Measurements from ENCODE around the gene ZFAND3.
"Not testable (repeated sequence)": the region's sequence is repeated elsewhere in the genome, so short reads cannot be mapped to it uniquely, and the experiment has no call there.

ZFAND3 gene

GRCh38 chr6:37974943-37975342 is 155.4 kb downstream of the ZFAND3 start:
- DNase-seq: no peak

DNA sequence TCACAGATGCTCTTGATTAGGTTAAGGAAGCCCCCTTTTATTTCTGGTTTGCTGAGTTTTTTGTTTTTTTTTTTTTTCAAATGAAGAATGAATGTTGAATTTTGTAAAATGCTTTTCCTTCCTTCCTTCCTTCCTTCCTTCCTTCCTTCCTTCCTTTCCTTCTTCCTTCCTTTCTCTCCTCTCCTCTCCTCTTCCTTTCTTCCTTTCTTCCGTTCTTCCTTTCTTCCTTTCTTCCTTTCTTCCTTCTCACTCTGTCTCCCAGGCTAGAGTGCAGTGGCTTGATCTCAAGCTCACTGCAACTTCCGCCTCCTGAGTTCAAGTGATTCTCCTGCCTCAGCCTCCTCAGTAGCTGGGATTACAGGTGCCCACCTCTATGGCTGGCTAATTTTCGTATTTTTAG is 158.2 kb downstream of the ZFAND3 start:
- no peak for DNase-seq

- DNase-seq: no peak
These were observed 160.1 kb downstream of the ZFAND3 start for GRCh38 chr6:37979392-37980221.

DNA sequence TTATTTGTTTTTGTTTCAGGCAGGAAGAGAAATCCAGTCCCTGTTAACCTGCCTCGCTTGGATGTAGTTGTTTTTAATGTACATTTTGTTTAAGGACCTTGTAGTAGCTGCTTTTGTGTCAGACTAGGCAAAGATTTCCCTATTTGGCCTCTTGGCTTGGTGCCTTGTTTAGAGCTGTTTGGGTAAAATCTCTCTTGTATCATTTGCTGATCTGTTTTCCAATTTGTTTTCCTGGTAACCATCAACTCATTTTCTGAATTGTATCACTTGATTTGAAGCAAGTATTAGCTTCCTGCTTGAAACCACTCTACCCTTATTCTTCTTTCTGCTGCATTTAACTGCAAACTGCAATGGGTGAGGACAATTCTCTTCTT is 160.7 kb downstream of the ZFAND3 start:
- DNase-seq: no peak

GRCh38 chr6:37981626-37982025 is 162.1 kb downstream of the ZFAND3 start:
- DNase-seq: no peak

DNA sequence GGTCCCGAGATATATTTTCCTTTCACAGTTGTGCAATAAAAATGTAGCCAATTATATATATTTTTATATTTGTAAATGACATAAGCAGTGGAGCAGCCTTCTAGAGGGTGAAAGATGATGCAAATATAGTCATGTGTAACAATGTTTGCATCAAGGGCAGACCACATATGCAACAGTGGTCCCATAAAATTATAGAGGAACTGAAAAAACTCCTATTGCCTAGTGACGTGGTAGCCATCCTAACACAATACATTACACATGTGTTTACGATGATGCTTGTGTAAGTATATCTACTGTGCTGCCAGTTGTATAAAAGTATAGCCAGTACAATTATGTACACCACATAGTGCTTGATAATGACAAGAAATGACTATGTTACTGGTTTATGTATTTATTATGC is 162.8 kb downstream of the ZFAND3 start:
- no peak for DNase-seq

DNA sequence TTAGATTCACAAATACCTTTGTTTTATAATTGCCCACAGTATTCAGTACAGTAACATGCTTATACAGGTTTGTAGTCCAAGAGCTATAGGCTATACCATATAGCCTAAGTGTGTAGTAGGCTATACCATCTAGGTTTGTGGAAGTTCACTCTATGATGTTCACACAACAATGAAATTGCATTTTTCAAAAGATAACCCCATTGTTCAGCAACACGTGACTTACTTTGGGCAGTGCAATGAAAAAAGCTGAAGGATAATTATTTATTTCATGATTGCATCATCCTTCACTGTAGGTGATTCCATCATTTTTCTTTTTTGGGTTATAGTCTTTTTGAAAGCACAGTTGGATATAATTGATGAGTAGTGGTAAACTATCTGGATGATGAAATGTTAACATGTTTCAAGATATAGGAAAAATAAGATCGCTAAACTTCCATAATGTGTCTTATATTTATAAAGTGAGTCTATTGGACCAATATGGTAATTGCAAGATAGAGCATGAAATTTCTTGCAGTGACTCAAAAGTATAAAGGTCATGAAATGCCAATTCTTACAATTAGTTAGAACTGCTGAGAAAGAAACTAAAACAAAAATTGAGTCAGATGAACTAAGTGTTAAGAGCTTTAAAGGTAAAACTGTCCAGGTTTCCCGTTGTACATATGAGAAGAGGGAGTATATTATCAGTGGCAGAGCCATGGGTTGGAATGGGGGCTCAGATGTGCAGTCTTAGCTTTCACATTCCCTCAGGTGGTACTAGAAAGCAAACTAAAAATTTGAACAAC is 164.4 kb downstream of the ZFAND3 start:
- no peak for DNase-seq

DNA sequence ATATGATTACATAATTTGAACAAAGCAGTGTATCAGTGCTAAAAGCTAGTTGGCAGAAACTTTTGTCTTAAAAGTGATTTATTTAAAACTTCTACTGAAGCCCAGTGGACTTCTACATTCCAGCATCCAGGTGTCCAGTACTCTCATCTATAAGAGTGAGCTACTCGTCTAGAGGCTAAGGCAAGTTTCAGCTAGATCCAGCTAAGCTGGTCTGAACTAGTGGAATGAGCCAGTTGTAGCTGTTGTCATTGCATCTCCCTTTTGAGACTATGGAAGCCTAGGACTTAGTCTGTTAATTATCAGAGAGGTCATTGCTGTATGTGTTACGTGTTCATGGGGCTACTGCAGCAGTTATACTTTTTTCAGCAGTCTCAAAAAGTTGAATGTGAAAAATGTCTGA is 165.1 kb downstream of the ZFAND3 start:
- no peak for DNase-seq

GRCh38 chr6:37985355-37985754 is 165.8 kb downstream of the ZFAND3 start:
- no peak for DNase-seq

DNA sequence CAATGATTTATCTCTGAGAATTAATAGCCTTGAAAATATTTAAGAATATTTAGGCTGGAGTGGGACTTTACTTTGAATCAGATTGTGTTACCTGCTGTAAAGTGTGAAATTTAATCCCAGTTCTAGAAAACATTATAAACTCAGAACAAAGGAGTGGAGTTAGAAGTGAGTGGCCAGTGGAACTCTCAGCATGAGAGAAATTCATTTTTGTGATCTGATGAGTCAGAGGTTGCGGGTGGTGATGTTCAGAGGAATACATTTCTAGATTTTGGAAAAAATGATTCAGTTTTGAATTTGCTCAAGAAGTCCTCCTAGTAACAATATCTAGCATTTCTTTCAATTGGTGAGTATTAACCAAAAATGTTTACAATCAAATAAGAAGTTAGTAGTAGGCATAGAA is 167.5 kb downstream of the ZFAND3 start:
- no peak for DNase-seq

- DNase-seq: no peak
These were observed 168.0 kb downstream of the ZFAND3 start for GRCh38 chr6:37987559-37987958.

GRCh38 chr6:37988127-37988526 is 168.6 kb downstream of the ZFAND3 start:
- DNase-seq: no peak

GRCh38 chr6:37988696-37989095 is 169.2 kb downstream of the ZFAND3 start:
- no peak for DNase-seq

DNA sequence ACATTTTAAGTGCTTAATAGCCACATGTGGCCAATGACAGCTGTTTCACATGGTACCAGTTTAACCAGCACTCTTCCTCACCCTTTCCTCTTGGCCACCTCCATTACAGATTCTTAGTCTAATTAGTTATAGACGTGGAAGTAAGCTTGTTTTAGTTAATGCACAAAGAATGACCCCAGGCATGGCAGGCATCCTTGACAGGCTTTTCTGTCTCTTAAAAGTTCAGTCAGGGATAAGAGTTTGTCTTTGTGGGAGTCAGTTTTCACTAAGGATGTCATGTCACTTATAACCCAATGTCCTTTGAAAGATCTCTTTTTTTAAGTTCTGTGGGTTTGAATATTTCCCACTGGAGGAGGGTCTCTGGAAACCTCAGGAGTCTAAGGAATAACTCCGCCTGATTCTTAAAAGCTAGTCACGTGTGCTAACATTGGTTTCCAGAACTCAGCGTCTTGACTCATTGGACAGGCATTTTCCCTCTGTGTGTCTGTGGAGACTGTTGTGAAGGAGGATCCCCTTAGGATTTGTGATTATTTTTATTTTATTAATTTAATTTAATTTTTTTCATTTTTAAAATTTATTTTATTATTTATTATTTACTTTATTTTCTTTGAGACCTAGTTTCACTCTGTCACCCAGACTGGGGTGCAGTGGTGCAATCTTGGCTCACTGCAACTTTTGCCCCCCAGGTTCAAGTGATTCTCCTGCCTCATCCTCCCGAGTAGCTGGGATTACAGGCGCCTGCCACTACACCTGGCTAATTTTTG is 171.4 kb downstream of the ZFAND3 start:
- no peak for DNase-seq

DNA sequence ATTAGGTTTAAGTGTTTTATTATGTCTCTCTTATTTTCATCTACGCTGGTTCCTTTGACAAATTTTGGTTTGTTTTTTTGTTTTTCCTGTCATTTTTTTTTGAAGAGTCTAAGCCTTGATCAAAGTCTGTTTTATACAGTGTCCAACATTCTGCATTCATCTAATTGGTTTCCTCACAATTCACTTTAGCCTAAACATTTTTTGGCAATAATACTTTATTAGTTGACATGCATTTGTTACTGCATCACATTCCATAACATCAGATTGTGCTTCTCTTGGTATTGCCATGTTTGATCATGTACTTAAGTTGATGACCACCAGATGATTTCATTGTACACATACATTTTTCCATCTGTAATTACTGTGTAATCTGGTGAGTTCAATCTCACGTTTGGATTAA is 173.2 kb downstream of the ZFAND3 start:
- no peak for DNase-seq

DNA sequence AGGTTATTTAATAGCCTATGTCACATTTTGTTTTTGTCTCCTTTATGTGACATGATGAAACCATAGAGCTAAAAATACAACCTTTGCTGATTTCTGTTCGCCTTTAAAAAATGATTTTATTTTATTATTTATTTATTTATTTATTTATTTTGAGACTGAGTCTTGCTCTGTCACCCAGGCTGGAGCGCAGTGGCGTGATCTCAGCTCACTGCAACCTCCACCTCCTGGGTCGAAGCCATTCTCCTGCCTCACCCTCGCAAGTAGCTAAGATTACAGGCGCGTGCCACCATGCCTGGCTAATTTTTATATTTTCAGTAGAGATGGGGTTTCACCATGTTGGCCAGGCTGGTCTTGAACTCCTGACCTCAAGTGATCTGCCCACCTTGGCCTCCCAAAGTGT is 173.7 kb downstream of the ZFAND3 start:
- not testable (repeated sequence) for DNase-seq

DNA sequence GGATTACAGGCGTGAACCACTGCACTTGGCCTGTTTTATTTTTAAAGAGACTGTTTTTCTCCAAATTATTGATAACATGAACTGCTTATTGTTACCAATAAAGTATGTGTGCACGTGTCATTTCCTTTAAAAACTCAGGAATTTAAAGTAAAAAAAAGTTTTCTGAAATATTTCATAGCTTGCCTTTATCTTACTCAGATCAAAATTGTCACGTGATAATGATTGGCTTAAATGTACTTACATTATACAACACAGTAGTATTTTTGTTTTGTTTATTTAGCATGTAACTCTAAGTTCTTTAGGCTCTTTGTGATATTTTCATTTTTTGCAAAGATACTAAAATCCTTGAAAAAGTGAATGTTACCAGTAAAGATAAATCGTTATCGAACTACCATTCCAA is 174.1 kb downstream of the ZFAND3 start:
- no peak for DNase-seq

DNA sequence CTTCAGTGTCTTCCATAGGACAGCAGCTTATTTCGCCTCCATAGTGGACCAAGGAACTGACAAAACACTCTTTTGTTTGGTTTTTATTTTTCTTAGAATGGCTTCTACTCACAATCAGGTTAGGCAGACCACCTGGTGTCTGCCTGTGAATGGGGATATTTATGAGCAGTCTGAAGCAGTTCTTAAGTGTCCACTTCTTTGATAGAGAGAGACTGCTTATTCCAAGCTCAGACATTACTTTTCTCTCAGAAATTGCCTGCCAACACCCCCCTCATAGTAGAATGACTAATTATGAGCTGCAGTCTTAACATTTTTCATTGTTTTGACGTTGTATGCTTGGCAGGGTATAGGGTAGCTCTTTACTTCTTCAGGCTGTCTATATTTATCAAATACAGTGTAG is 174.7 kb downstream of the ZFAND3 start:
- peak; percentile 43 for DNase-seq

- DNase-seq: no peak
These were observed 178.8 kb downstream of the ZFAND3 start for GRCh38 chr6:37998366-37998765.

DNA sequence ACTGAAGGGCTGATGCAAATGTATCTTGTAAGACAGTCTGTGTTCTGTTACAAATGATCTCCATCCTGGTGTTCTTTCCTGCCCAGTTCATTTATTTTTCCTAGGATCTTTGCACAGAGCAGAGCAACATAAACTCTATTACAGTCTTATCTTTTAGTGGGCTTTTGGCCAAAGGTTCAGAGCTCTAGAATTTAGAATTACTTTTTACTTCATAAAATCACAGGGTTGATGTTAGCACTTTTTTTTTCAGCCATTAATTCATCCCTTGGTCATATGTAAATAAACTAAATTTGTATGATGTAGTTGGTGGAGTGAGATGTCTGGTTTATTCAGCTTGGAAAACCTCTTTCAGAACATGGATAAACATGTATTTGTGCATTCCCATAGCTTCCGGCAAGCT is 181.9 kb downstream of the ZFAND3 start:
- DNase-seq: no peak

- DNase-seq: no peak
These were observed 185.4 kb downstream of the ZFAND3 start for GRCh38 chr6:38004908-38005307.

- DNase-seq: no peak
These were observed 192.4 kb downstream of the ZFAND3 start for GRCh38 chr6:38011937-38012336.

- DNase-seq: peak; percentile 51
These were observed 193.0 kb downstream of the ZFAND3 start for GRCh38 chr6:38012573-38012972.

DNA sequence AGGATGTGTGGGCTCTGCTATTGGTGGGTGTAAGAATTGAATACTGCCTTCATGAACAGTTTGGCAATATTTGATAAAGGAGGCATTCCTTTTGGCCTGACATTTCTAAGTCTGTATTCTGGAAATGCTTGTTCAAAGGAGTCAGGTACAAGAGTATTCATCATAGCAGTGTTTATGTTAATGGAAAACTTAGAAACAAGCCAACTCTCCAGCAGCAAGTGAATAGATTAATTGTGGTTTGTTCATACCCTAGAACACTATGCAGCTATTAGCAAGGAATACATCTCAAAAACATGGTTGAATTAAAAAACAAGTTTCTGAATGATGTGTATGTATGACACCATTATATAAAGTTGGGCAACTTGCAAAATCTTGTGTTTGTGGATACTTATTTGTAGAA is 195.8 kb downstream of the ZFAND3 start:
- no peak for DNase-seq
